Measurements from ENCODE around the gene HADH. TPM values are rescaled to one million over a fixed set of nuclear protein-coding genes. Genes with fewer than 3 reads are reported as not detected.
"Not testable (repeated sequence)": the region's sequence is repeated elsewhere in the genome, so short reads cannot be mapped to it uniquely, and the experiment has no call there.

HADH gene
- total RNA-seq, 2 experiments from 2014 or later: 42.7 TPM

DNA sequence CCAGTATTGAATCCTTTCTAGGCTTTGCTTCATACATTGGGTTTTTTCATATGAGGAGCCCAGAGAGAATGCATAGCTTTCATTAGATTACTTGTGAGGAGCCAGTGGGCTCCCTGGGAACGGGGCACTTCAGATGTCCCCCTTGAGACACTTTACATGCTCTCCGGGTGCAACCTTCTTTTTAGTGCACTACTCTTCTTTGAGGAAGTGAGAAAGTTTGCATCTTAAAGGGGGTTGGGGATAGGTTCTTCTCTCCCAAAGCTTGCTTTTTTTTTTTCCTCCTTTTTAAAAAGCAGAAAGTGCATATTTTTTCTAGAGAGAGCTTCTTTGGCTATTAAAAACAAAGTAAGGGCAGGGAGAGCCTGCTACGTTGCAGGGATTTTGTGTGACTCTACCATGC, 4.3 kb downstream of the HADH start:
- CTCF ChIA-PET: no interaction called here
- POLR2A ChIA-PET: no interaction called here

DNA sequence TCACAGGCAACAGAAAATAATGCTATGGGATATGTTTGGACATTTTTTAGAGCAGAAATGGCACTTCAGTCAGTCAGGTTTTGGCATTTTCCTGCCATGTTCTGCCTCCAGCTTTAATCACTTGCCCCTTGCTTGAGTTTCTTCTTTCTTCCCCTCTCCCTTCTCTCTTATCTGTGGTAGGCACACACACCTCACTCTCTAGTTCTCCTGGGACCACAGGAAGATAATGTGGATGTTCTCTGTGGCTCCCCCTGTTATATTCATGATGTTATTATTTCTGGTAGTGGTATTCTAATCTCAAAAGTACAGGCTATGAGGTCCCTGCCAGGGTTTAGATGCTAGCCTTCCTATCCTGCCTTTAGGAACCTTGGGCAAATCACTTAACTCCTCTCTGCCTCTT, 5.2 kb downstream of the HADH start:
- POLR2A ChIA-PET: no interaction called here
- CTCF ChIA-PET: no interaction called here

DNA sequence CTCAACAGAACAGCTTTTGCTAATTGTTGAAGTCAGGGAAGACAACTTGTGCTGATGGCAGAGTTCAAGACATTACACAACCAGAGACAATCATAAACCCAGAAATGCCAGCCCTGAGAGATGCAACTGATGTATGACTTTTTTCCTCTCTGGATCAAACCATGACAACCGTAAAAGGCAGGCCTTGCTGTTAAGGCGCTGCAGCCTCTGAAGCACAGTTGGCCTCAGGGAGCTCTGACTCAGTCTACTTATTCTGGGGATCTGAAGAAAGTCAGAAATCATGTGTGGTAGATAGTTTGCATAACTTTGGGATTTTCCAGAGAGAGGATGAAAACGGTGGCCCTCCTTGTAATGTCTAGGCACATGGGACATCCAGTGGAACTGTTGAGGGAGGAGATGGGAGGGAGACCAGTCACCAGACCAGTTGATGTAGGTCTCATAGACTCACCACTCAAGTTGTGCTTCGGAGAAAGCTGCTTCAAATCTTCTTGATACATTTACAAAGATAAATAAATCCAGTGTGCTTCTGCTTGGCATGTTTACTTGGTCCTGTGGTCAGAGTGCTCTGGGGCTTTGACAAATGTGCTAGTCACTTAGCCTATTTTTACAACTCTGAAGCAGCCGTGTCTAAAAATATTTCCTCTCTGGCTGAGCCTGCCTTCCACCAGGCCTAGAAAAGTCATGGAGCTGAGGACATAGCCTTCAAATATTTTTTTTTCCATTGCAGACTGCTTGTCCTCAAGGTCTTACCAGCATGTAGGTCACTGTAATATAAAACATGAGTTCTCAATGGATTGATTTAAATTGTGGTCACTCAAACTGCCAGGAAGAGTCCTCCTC, 7.5 kb downstream of the HADH start:
- POLR2A ChIA-PET: no interaction called here
- CTCF ChIA-PET: interaction anchor here (1.6 kb wide), 1 partner anchor 22 kb away, joined by 4 read pairs; no protein-coding TSS in a partner anchor

DNA sequence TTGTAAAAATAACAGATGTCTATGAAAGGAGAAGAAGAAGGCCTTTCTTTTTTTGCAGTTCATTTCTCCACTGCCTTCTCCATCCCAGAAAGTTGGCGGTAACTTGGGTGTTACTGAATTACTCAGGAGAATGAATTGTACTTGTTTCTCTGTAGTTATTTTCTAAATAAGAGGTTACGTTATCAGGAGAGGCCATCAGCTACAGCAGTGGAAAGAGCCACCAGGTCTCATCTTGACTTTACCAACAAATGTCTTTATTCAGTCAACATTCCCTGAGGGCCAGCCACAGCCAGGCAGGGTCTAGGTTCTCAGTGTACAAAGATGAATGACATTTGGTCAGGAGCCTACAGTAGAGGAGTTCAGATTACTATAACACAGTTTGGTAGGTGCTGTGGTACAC, 8.1 kb downstream of the HADH start:
- ChIA-PET POLR2A (no interaction called here), CTCF (interaction anchor here (1.6 kb wide), 1 partner anchor 21 kb away, joined by 4 read pairs; no protein-coding TSS in a partner anchor)

DNA sequence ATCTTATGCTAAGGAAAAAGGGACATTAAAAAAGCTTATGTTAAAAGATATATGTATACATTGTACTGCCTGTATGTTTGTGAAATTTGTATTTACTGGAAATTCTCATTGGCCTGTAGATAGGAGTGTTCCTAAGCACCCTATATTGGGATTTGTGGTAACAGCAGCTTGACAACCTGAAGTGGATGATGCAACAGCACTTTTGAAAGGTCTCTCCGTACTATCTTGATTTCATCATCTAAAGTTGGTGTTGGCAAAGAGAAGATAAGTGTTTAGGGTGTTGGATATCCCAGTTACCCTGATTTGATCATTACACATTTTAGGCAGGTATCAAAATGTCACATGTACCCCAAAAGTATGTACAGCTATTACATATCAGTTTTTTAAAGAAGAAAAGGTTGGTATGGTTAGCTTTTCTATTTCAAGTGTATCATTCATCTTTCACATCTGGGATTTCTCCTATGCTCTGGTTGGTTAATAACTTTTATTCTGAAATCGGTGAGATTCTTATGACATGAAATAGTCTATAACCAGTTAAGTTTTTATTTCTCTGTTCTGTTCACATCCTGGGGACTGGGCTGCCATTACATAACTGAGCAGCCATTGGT, 10.3 kb downstream of the HADH start:
- CTCF ChIA-PET: no interaction called here
- POLR2A ChIA-PET: interaction anchor here (0.5 kb wide), 1 partner anchor 637 kb away, joined by 3 read pairs; no protein-coding TSS in a partner anchor

DNA sequence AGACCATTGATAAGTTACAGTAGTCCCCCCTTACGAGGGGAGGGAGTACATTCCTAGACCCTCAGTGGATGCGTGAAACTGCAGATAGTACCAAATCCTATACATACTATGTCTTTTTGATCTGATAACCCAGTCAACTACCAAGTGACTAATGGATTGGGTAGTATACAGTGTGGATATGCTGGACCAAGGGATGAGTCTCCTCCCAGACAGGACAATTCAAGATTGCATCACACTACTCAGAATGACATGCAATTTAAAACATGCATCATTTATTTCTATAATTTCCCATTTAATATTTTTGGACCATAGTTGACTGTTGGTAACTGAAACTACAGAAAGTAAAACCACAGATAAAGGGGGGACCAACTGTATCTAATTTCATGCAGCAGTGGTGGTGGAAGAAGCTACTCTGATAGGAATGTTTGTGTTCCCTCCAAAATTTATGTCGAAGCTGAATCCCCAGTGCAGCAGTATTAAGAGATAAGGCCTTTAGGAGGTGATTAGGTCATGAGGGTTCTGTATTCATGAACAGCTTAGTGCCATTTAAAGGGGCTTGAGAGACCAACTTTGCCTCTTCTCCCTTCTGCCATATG, 11.9 kb downstream of the HADH start:
- ChIA-PET CTCF (no interaction called here), POLR2A (no interaction called here)

DNA sequence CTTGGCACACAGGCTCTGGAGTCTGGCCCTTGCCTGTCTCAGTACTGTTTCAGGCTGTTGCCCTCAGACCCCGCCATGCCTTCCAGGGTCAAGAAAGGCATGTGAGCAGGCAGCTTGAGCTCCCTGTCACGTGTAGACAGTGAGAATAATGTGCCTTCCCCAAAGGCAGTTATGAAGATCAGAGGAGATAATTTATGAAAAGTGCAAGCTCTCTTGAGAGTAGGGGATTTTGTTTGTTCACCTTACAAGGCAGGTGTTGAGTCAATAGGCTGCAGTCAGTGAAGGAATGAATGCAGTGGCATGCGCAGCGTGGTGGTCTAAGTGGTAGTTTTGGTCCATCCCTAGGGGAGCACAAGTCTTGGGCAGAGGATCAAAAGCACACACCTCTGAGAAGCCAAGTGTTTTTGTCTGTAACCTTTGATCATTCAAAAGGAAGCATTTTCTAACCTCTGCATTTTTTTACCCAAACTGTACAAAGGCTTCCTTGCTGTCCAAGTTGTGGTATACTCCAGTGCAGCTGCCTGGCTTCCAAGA, 14.4 kb downstream of the HADH start:
- ChIA-PET CTCF (no interaction called here), POLR2A (no interaction called here)

DNA sequence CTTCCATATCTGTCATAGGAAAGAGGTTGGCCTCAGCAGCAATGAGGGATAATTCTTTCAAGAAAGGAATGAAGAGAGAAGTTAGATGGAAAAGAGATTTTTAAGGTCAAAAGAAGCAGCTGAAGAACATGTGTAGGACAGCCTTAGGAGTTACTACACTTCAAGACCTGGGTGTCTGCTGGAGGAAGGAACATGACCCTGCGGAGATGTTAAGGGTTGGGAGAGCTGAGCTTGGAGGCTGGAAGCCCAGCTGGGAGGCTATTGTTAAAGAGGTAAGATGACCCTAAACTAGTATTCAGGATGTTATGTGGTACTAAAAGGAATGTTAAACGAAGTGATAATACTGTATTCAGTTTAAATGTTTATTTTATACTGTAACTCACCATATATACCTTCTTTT, 15.0 kb downstream of the HADH start:
- POLR2A ChIA-PET: no interaction called here
- CTCF ChIA-PET: no interaction called here

DNA sequence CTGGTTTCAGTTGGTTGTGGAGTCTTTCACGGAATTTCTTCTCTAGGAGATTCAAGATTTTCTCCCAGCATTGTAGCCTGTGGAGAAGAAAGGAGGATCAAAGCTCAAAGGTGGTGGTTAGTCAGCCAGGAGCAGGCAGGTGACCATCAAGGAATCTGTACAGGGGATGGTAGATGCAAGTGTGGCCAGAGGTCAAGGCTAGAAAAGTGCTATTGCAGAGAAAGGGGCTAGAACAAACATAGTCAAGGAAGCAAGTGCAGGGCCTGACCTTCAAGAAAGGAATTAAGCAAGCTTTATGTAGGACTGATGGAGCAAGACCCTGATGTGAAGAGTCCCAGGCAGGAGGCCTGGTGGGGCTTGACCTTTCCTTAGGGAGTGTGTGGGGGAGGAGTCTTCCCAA, 16.1 kb downstream of the HADH start:
- ChIA-PET CTCF (no interaction called here), POLR2A (no interaction called here)

DNA sequence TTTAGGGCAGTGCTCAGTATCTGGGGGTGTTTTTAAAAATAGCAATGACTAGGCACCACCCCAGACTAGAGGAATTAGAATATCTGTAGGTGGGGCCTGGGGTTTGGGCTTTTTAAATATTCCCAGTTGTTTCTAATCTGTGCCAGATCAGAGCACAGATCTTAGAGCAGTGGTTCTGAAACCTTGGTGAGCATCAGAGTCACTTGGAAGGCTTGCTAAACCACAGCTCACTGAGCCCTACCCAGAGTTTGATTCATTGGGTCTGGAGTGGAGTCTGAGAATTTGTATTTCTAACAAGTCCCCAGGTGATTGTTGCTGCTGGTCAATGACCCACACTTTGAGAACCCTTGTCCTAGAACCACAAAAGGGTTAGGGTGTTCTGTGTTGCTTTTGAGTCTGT, 16.7 kb downstream of the HADH start:
- POLR2A ChIA-PET: no interaction called here
- CTCF ChIA-PET: no interaction called here

DNA sequence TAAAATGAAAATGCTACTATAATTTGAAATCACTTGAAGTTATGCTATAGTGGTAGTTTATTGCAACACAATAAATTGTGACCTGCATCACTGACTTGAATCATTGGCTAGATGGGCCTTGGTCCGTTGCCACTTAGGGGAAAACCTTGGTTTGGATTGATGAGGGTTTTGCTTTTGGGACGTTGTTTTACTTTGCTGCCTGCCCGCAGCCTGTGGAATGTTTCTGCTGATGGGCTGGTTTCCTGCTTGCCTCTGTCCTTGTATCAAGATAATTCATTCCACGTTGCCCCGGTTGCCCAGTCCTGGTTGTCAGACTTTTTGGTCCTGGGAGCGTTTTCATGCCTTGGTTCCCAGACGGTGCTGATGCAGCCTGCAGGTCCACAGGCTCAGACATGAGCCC, 18.3 kb downstream of the HADH start:
- ChIA-PET CTCF (no interaction called here), POLR2A (no interaction called here)

DNA sequence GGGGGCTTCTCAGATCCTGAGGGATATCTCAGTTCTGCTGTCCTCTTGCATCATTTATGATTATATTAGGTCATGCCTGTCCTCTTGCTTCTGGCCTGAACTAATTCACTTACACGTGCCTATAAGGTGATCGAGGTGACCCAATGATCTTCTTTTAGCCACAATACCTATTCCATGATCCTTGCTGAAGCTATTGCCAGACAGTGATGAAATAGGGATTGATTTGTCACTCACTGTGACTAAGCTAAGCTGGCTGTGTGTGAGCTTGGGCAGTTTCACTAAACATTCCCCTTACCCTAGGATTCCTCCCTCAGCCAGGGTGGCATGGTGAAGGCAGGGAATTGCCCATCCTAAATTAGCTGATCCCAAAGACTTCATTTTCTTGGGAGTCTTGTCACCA, 19.0 kb downstream of the HADH start:
- CTCF ChIA-PET: no interaction called here
- POLR2A ChIA-PET: interaction anchor here (0.5 kb wide), 1 partner anchor 159 kb away, joined by 4 read pairs; no protein-coding TSS in a partner anchor

DNA sequence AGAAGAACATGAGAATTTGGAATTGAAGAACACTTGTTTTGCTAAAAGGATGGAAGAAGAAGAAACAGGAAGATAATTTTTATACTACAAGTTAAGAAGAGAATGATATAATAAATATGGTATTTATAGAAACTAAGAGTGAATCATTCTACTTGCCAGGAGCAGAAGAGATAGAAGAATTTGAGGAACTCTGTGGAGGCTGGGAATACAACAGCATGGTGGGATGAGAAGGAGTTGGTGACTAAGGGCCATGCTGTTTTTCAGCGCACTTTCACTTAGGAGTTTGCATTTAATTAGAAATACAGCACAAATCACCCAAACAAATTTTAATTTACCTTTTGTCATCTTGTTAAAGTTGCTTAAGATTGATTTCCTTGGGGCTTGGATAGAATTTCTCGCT, 20.5 kb downstream of the HADH start:
- POLR2A ChIA-PET: no interaction called here
- CTCF ChIA-PET: interaction anchor here (1.1 kb wide), 1 partner anchor 9 kb away, joined by 4 read pairs; no protein-coding TSS in a partner anchor

DNA sequence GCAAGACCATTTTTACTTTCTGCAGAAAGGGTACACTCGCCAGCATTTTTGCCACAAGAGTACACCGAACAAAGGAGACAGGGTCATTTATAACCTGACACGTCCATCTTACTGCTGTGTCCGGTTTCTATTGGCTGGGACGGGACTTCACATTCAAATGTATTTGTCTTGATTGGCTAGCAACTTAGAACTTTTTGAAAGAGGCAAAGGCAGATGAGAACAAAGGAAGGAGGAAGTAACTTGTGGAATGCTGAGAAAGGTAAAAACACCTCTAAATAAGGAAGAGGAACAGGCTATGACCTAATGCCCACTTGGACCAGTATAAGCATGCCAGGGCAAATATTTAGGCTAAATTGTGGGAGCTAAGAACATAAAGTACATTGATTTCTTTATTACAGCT, 22.7 kb downstream of the HADH start:
- CTCF ChIA-PET, POLR2A ChIA-PET: not testable (repeated sequence)

DNA sequence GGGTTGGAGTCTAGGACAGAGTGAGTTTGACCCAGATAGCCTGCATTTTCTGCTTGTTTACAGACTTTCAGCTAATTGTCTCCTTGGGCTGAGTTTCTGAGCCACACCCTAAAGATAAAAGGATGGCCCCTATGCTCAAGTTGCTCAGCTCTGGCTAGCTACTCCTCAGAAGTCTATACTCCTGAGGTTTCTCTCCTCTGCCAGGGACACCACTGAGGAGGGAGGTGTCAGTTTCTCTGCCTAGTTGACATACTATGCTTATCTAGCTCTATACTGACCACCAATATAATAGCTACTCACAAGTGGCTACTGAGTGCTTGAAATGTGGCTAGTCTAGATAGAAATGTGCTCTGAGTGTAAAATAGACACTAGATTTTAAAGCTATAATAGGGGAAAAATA, 23.6 kb downstream of the HADH start:
- CTCF ChIA-PET: interaction anchor here (2.4 kb wide), 1 partner anchor 559 kb away, joined by 9 read pairs; no protein-coding TSS in a partner anchor
- POLR2A ChIA-PET: no interaction called here

DNA sequence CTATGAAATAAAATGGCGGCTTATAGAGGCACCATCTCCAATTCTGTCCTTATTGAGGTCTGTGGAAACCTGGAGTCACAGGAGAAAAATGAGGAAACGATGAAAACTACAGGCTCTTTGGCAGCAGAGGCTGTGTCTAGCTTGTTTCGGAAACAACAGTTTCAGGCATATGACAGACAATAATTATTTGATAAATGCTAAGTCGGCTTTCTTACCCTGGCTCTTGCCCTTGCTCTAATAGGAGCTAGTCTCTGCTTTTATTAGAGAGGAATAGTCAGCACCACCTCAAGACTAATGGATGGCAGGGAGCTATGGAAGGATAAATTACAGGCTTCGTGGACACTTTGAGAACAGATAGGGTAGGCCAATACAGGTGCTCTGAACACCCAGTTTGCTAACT, 24.3 kb downstream of the HADH start:
- POLR2A ChIA-PET: no interaction called here
- CTCF ChIA-PET: interaction anchor here (0.7 to 2.4 kb wide), 2 partner anchors 14 to 558 kb away, joined by 3 to 9 read pairs; no protein-coding TSS in a partner anchor

DNA sequence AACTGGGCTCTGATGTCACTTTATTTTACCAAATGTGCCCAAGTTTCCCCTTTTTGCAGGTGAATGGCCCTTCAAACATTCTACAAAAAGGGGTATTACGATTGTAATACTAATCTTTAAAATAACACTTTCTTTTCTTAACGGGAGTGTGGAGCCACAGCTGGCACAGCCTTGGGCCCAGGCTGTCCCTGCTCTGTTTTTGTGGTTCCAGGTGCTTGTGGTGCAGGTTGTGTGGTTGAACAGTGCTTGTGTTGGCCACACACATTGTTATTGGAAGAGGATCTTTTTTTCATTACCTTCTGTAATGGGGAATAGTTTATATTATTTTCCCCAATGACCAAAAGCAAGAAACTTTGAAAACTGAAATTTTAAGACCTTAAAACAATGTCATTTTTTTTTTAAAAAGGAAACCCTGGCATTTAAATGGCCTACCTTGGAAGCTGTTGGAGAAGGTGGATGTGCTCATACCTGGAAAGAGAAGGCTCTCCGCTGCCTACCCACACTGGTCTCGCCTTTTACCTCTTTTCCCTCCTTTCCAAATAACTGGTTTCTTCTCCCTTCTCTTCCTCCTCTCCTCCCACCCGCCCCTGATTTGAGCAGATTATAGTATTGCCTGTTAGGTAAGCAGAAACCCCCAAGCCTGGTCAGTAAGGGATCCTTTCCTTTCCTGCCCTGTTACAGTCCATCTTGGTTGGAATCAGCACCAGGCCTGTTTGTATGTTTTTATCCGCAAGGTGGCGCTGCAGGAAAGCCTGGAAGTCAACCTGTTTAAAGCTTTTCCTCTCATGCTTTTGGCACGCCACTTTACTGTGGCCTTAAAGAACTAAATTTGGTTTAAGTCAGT, 28.6 kb downstream of the HADH start:
- ChIA-PET CTCF (interaction anchor here (0.6 to 2.9 kb wide), 15 partner anchors 12 to 632 kb away, joined by 3 to 28 read pairs (median 3); partner anchors contain the start of genes HADH and OSTC), POLR2A (interaction anchor here (0.6 kb wide), 1 partner anchor 28 kb away, joined by 4 read pairs; no protein-coding TSS in a partner anchor)

DNA sequence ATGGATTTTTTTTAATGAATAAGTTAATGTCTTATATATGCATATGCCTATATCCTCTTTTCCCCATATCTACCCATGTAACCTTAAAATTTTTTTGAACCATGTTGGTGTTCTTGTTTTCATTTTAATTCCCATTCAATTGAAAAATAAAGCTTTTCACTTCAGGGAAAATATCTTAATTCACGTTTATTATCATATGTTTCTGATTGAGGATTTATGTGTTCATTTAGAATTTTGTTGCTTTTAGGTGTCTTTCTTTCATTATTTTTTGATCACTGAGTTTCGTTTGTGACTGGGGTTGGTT, 29.1 kb downstream of the HADH start:
- POLR2A ChIA-PET: interaction anchor here (0.6 kb wide), 1 partner anchor 29 kb away, joined by 4 read pairs; no protein-coding TSS in a partner anchor
- CTCF ChIA-PET: interaction anchor here (0.6 to 2.9 kb wide), 16 partner anchors 9 to 631 kb away, joined by 3 to 28 read pairs (median 3); partner anchors contain the start of genes HADH and OSTC

DNA sequence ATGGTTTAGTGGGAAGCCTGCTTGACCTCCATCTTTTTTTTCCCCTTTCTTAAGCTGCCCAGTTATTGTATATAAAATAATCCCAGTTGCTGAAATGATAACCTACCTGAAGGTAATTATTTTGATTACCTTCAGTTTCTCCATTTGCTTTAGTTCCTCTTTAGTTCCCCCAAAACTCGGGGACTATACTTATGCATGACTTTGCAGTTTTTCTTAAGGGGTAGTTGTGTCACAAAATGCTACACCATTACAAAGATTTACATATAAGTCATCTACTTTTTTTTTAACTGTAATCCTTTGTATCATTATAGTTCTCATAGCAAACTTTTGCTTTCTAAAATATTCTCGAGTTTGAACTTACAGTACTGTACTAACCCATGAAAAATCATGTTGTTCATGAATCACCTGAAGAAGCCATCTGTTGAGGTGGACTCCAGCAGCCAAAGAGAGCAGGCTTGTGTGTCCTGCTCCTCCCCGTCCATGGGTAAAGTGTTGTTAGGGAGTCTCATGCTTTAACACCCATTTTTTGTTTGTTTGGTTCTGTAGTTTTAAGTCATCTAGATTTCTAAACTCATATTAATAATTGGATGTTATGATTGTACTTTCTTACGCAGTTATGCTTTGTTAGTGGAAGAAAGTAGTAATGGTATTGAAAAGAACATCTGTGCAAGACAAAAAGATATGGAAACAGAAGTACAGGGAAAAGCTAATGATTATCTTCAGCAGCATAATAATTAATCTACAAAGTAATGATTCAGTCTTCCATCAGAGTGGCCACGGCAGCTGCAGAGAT, 34.6 kb downstream of the HADH start:
- POLR2A ChIA-PET: no interaction called here
- CTCF ChIA-PET: no interaction called here
